IPS-18a (cell line): ENCODE data around the gene NFIC.
"Not testable (repeated sequence)": the region's sequence is repeated elsewhere in the genome, so short reads cannot be mapped to it uniquely, and the experiment has no call there.

Source experiments
- H3K27ac ChIP-seq: one replicate; pipeline ENCODE4 v1.5.1; 2013; ENCODE audit warnings: low read length
- H3K27me3 ChIP-seq: one replicate; pipeline ENCODE4 v1.6.1; 2013; ENCODE audit warnings: mild to moderate bottlenecking, low read length; ENCODE audit not compliant: control insufficient read depth, insufficient read depth
- H3K36me3 ChIP-seq: one replicate; pipeline ENCODE4 v1.6.1; 2013; ENCODE audit warnings: low read depth, low read length; ENCODE audit not compliant: control insufficient read depth
- H3K4me1 ChIP-seq: one replicate; pipeline ENCODE4 v1.6.1; 2013; ENCODE audit warnings: low read depth, low read length; ENCODE audit not compliant: control insufficient read depth
- H3K4me3 ChIP-seq: one replicate; pipeline ENCODE4 v1.5.1; 2013; ENCODE audit warnings: low read length
- H3K9ac ChIP-seq: one replicate; pipeline ENCODE4 v1.6.1; 2013; ENCODE audit warnings: mild to moderate bottlenecking, low read length, moderate library complexity
- H3K9me3 ChIP-seq: one replicate; pipeline ENCODE4 v1.6.1; 2013; ENCODE audit warnings: low read depth, low read length; ENCODE audit not compliant: control insufficient read depth

The NFIC gene

GRCh38 chr19:3342246-3342645, 24.1 kb upstream of the NFIC start:
- Histone ChIP-seq H3K4me1 (no peaks in the 10 kb centered on the region), H3K9me3 (no peaks in the 10 kb centered on the region), H3K4me3 (no peak overlapping the region), H3K27ac (no peak overlapping the region), H3K9ac (no peak overlapping the region), H3K36me3 (no peaks in the 10 kb centered on the region), H3K27me3 (peaks cover 13% of the 10 kb centered on the region)

- not testable (repeated sequence) for H3K9ac ChIP-seq
These were observed 23.4 kb upstream of the NFIC start for GRCh38 chr19:3342962-3343361.

GRCh38 chr19:3343619-3344502, 22.5 kb upstream of the NFIC start:
- no peaks in the 10 kb centered on the region for H3K36me3 ChIP-seq
- H3K9ac ChIP-seq, result no peak overlapping the region
- H3K9me3 ChIP-seq, result no peaks in the 10 kb centered on the region
- H3K27me3 ChIP-seq, result peaks cover 13% of the 10 kb centered on the region
- H3K27ac ChIP-seq, result no peak overlapping the region
- H3K4me1 ChIP-seq, result no peaks in the 10 kb centered on the region
- no peak overlapping the region for H3K4me3 ChIP-seq

More at GRCh38 chr19:3342962-3343361, 23.4 kb upstream of the NFIC start:
- H3K27ac ChIP-seq, H3K36me3 ChIP-seq, H3K4me1 ChIP-seq, H3K4me3 ChIP-seq, H3K9me3 ChIP-seq: not testable (repeated sequence)
- peaks cover 13% of the 10 kb centered on the region for H3K27me3 ChIP-seq

DNA sequence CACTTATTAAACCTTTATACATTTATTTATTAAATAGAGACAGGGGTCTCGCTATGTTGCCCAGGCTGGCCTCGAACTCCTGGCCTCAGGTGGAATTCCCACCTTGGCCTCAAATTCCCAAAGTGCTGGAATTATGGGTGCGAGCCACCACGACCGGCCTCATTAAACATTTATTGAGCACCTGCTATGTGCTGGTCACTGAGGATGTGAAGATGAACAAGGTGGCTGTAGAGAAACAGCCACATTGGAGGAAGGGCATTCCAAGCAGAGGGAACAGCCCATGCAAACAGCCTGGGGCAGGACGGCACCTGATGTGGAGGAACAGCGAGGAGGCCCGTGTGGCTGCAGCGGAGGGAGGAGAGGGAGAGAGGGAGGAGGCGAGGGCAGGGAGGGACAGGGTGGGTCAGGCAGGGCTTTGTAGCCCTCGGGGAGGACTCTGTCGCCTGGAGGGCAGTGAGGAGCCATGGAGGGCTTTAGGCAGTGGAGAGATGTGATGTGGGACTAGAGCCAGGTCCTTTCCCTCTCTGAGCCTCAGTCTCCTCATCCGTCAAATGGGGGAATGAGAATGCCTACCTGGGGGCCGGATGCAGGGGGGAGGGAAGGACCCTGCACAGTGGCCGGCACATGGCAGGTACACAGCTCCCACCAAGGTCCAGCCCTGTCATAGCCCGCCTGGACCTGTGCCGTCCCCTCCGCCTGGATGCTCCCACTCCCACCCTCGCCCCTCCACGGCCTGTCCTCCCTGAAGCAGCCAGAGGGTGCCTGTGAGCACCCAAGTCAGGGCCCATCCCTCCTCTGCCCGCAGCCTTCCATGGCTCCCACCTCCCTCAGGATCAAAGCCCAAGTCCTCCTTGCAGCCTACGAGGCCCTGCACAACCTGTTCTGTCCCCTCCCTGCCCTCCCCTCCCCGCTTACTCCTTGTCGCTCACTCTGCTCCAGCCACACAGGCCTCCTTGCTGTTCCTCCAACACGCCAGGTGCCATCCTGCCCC, 21.5 kb upstream of the NFIC start:
- no peaks in the 10 kb centered on the region for H3K4me1 ChIP-seq
- peaks cover 13% of the 10 kb centered on the region for H3K27me3 ChIP-seq
- no peaks in the 10 kb centered on the region for H3K9me3 ChIP-seq
- H3K4me3 ChIP-seq, result no peak overlapping the region
- H3K27ac ChIP-seq, result no peak overlapping the region
- H3K9ac ChIP-seq, result no peak overlapping the region
- no peaks in the 10 kb centered on the region for H3K36me3 ChIP-seq

- Histone ChIP-seq H3K4me3 (no peak overlapping the region), H3K9me3 (no peaks in the 10 kb centered on the region), H3K27ac (no peak overlapping the region), H3K9ac (no peak overlapping the region), H3K27me3 (peaks cover 23% of the 10 kb centered on the region), H3K36me3 (no peaks in the 10 kb centered on the region), H3K4me1 (no peaks in the 10 kb centered on the region)
These were observed 20.4 kb upstream of the NFIC start for GRCh38 chr19:3345850-3346460.

DNA sequence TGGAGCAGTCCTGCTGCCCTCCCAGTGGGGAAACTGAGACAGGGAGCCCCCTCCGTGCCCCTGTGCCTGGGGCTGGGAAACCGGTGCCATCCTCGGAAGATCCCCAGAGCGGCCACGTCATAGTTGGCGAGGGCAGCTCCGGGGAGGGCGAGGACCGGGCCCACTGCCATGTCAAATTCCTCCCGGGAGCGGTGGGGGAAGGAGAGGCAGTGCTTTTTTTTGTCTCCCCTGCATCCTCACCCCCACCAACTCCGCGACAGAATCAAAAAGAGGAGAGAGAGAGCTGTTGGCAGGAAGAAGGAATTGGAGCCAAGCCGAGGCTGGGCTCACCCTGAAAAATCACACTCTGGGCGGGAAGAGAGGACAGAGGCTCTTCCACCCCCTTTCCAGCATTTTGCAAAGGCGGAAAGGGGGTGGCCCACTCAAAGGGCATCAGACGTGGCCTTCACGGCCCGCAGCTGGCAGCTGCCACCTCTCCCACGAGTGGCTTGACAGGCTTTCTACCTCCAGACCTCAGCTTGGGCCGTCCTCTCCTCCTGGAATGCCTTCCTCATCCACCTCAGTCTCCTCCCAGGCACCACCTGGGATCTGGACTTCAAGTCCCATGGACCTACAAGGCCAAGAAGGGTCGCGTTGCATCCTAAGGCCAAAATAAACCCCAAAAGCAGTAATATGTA, 19.6 kb upstream of the NFIC start:
- no peak overlapping the region for H3K27ac ChIP-seq
- H3K9ac ChIP-seq, result no peak overlapping the region
- H3K4me1 ChIP-seq, result no peaks in the 10 kb centered on the region
- H3K36me3 ChIP-seq, result no peaks in the 10 kb centered on the region
- H3K27me3 ChIP-seq, result peaks cover 29% of the 10 kb centered on the region
- H3K9me3 ChIP-seq, result no peaks in the 10 kb centered on the region
- H3K4me3 ChIP-seq, result no peak overlapping the region

GRCh38 chr19:3348042-3348441, 18.3 kb upstream of the NFIC start:
- no peak overlapping the region for H3K9ac ChIP-seq

GRCh38 chr19:3348469-3348868, 17.9 kb upstream of the NFIC start:
- H3K27me3 ChIP-seq, result peaks cover 44% of the 10 kb centered on the region
- H3K36me3 ChIP-seq, H3K4me3 ChIP-seq, H3K4me1 ChIP-seq, H3K9me3 ChIP-seq, H3K27ac ChIP-seq, H3K9ac ChIP-seq: not testable (repeated sequence)

More at GRCh38 chr19:3348042-3348441, 18.3 kb upstream of the NFIC start:
- no peaks in the 10 kb centered on the region for H3K36me3 ChIP-seq
- no peak overlapping the region for H3K27ac ChIP-seq
- H3K27me3 ChIP-seq, result peaks cover 40% of the 10 kb centered on the region
- no peaks in the 10 kb centered on the region for H3K4me1 ChIP-seq
- H3K9me3 ChIP-seq, result no peaks in the 10 kb centered on the region
- no peak overlapping the region for H3K4me3 ChIP-seq

DNA sequence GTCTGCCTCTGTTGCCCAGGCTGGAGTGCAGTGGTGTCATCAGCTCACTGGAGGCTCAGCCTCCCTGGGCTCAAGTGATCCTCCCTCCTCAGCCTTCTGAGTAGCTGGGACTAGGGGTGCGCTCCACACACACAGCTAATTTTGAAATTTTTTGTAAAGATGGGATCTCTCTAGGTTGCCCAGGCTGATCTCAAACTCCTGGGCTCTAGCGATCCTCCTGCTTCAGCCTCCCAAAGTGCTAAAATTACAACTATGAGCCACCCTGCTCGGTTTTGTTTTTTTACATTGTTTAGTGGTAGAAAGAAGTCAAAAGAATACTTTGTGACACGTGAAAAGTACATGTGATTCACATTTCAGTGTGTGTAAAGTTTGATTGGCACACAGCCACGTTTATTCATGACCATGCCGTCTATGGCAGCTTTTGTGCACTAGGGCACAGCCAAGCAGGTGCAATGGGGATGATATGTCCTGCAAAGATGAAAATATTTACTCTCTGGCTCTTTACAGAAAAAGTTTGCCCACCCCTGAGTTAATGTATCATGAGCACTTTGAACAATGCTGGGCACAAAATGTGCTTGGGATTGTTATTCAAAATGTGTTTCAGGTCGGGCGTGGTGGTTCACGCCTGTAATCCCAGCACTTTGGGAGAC, 16.2 kb upstream of the NFIC start:
- no peak overlapping the region for H3K4me3 ChIP-seq
- H3K4me1 ChIP-seq, result no peaks in the 10 kb centered on the region
- no peak overlapping the region for H3K27ac ChIP-seq
- no peak overlapping the region for H3K9ac ChIP-seq
- no peaks in the 10 kb centered on the region for H3K9me3 ChIP-seq
- H3K36me3 ChIP-seq, result no peaks in the 10 kb centered on the region
- H3K27me3 ChIP-seq, result peaks cover 58% of the 10 kb centered on the region

- no peak overlapping the region for H3K4me3 ChIP-seq
- H3K9me3 ChIP-seq, result no peaks in the 10 kb centered on the region
- no peaks in the 10 kb centered on the region for H3K4me1 ChIP-seq
- H3K27ac ChIP-seq, result no peak overlapping the region
- no peaks in the 10 kb centered on the region for H3K36me3 ChIP-seq
- H3K9ac ChIP-seq, result no peak overlapping the region
- peaks cover 64% of the 10 kb centered on the region for H3K27me3 ChIP-seq
These were observed 14.5 kb upstream of the NFIC start for GRCh38 chr19:3351702-3352447.
